Measurements from ENCODE around the gene SPEM3.
"Not testable (repeated sequence)": the region's sequence is repeated elsewhere in the genome, so short reads cannot be mapped to it uniquely, and the experiment has no call there.

DNA sequence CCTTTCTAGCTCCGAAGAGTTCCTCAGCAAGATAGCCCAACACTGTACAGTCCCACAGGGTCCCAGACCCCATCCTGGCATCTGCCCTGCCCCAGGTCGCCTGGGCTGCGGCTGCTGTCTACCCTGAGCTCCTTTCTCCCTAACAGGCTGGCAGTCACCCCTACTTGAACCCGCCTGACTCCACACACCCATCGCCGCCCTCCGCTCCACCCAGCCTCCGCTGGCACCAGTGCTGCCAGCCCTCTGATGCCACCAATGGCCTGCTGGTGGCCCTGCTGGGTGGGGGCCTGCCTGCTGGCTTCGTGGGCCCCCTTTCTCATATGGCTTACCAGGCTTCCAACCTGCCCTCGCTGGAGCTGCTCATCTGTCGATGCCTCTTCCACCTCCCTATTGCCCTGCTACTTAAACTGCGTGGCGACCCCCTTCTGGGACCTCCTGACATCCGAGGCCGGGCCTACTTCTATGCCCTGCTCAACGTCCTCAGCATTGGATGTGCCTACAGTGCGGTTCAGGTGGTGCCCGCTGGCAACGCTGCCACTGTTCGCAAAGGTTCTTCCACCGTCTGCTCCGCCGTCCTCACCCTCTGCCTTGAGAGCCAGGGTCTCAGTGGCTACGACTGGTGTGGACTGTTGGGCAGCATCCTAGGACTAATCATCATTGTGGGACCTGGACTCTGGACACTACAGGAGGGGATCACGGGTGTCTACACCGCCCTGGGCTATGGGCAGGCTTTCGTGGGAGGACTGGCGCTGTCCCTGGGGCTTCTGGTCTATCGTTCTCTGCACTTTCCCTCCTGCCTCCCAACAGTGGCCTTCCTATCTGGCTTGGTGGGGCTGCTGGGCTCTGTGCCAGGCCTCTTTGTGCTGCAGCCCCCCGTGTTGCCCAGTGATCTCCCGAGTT is 53.4 kb downstream of the SPEM3 start:
- not testable (repeated sequence) for TF ChIP-seq CTCF, POLR2A, EP300 (IDR thresholded peaks at IDR 0.05)

Measured in ovary (tissue), 3 donors.